OCI-LY1 (cell line): Measurements from ENCODE around the gene COX19.

ENCODE experiments used
- CTCF ChIP-seq: fragments of 200-600 bp; sonication (generic), shearing (Covaris generic); IDR thresholded peaks from 2 replicates; pipeline ENCODE4 v1.5.1; 2017; ENCODE audit warnings: mild to moderate bottlenecking, antibody characterized with exemption, low read length, moderate library complexity, mixed read lengths
- EZH2 ChIP-seq: fragments of 200-600 bp; sonication (generic), shearing (Covaris generic); IDR thresholded peaks from 2 replicates; pipeline ENCODE4 v1.8.0; 2017; ENCODE audit warnings: borderline replicate concordance, mixed run types, mild to moderate bottlenecking, antibody characterized with exemption, low read length, moderate library complexity, mixed read lengths

DNA sequence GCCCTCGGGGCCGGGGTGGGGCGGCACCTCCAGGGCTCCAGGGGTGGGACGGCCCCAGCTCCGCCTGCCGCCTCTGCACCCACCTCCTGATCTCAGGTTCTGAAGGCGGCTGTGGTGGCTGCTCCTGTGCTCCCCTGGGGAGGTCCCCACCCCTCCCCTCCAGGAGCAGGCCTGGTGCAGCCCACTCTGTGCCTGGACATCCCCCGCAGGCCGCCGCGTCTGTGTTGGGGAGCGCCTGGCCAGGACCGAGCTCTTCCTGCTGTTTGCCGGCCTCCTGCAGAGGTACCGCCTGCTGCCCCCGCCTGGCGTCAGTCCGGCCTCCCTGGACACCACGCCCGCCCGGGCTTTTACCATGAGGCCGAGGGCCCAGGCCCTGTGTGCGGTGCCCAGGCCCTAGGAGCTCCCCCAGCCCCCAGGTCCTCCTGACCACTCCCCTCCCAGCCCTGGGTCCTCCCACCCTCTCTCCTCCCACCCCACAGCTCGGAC lies 13.1 kb upstream of the COX19 start:
- TF ChIP-seq CTCF, result no peak
- TF ChIP-seq EZH2, result no peak
